LNCAP (cell line): ENCODE results near the gene STMP1.

ENCODE experiments used
- TF ChIP-seq, protein P1 (sequence below): fragments of 450-650 bp; IDR thresholded peaks from 2 replicates; pipeline ENCODE4 v1.5.1; 2017; ENCODE audit warnings: mild to moderate bottlenecking

Gene STMP1

DNA sequence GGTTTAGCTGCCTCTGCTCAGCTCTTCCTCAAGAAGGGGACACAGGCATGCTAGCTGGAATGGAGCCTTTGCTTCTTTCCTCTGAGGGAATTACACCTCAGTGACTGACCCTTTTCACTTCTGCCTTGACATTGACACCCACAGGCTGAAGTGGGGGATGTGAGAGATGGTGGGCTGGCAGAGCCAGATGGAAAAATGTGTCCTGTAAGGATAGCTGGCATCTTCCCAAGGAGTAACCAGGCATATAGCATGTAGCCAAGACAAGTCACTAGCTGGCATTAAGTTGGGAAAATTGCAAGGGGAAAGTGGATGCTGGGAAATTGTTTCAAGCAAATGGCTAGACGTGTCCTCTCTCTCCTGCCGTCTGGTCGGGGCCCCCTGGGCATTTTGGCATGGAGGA is 19.9 kb downstream of the STMP1 start:
- TF ChIP-seq, protein P1, sequence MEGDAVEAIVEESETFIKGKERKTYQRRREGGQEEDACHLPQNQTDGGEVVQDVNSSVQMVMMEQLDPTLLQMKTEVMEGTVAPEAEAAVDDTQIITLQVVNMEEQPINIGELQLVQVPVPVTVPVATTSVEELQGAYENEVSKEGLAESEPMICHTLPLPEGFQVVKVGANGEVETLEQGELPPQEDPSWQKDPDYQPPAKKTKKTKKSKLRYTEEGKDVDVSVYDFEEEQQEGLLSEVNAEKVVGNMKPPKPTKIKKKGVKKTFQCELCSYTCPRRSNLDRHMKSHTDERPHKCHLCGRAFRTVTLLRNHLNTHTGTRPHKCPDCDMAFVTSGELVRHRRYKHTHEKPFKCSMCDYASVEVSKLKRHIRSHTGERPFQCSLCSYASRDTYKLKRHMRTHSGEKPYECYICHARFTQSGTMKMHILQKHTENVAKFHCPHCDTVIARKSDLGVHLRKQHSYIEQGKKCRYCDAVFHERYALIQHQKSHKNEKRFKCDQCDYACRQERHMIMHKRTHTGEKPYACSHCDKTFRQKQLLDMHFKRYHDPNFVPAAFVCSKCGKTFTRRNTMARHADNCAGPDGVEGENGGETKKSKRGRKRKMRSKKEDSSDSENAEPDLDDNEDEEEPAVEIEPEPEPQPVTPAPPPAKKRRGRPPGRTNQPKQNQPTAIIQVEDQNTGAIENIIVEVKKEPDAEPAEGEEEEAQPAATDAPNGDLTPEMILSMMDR = no peak

GRCh38 chr7:135683609-135684008 is 21.3 kb downstream of the STMP1 start:
- TF ChIP-seq, protein P1 = no peak

DNA sequence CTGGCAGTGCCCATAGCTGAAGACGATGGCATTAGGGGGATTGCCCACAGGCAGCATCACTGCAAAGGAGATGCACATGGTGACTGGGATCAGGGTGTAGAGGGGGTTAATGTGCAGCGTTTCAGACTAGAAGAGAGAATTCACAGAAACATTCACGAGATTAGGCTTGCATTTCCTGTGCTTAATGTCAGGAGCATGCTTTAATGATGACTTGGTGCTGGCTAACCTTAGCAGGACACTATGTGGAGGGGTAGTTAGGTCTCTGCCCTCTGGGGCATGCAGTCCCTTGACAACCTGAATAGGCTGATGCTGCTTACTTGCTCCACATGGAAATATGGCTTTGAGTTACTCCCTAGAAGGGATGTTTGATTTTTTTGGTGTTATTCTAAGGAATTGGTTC is 21.8 kb downstream of the STMP1 start:
- TF ChIP-seq, protein P1 = no peak

DNA sequence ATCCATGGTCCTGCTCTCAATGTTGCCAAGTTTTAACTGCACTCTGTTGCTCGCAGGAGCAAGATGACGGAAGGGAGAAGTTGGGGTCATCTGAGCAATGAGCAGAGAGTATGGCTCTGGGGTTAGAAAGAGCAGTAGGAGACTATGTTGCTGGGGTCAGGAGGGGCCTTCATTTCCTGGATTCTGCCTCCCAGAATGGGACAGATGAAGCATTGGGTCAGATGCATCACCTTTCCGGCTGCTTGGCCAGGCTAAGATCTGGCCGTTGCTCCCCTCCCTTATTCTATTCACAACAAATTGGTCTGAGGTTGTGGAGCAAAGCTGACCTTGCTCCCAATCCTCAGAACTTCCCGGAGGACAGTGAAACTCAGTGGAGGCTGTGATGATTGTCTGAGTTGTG is 22.4 kb downstream of the STMP1 start:
- TF ChIP-seq, protein P1 = no peak

- TF ChIP-seq, protein P1 = no peak
These were observed 23.2 kb downstream of the STMP1 start for GRCh38 chr7:135685306-135686084.

- TF ChIP-seq, protein P1 = no peak
These were observed 25.2 kb downstream of the STMP1 start for GRCh38 chr7:135687466-135687865.

GRCh38 chr7:135690566-135690965 is 28.3 kb downstream of the STMP1 start:
- TF ChIP-seq, protein P1 = no peak

- TF ChIP-seq, protein P1 = no peak
These were observed 29.7 kb downstream of the STMP1 start for GRCh38 chr7:135692055-135692454.
